IMR-90 (cell line): ENCODE data around the gene TTC29.

ENCODE experiments used
- CEBPB ChIP-seq: IDR thresholded peaks from 2 replicates; pipeline ENCODE4 v1.6.1; 2012; ENCODE audit warnings: low read depth, low read length, improper control_type of control experiment
- FOS ChIP-seq: fragments of 150-350 bp; IDR thresholded peaks from 2 replicates; pipeline ENCODE4 v1.6.1; 2016; ENCODE audit warnings: low read depth, low read length
- MAFK ChIP-seq: IDR thresholded peaks from 2 replicates; pipeline ENCODE4 v1.6.1; 2012; ENCODE audit warnings: low read depth, low read length, improper control_type of control experiment
- MAZ ChIP-seq: IDR thresholded peaks from 2 replicates; pipeline ENCODE4 v1.6.1; 2012; ENCODE audit warnings: low read depth, mild to moderate bottlenecking, low read length, improper control_type of control experiment, moderate library complexity, borderline replicate concordance
- MXI1 ChIP-seq: IDR thresholded peaks from 2 replicates; pipeline ENCODE4 v1.6.1; 2012; ENCODE audit warnings: low read depth, mild to moderate bottlenecking, low read length, moderate library complexity, borderline replicate concordance
- NFE2L2 ChIP-seq: fragments of 150-350 bp; IDR thresholded peaks from 2 replicates; pipeline ENCODE4 v1.6.1; 2016; ENCODE audit warnings: low read depth, mild to moderate bottlenecking, low read length
- POLR2A ChIP-seq: IDR thresholded peaks from 2 replicates; pipeline ENCODE4 v1.6.1; 2012; ENCODE audit warnings: mild to moderate bottlenecking, low read depth, low read length
- RAD21 ChIP-seq: IDR thresholded peaks from 2 replicates; pipeline ENCODE4 v1.6.1; 2012; ENCODE audit warnings: low read length, improper control_type of control experiment
- RCOR1 ChIP-seq: IDR thresholded peaks from 2 replicates; pipeline ENCODE4 v1.6.1; 2012; ENCODE audit warnings: mild to moderate bottlenecking, low read length, improper control_type of control experiment; ENCODE audit not compliant: insufficient replicate concordance
- RFX5 ChIP-seq: IDR thresholded peaks from 2 replicates; pipeline ENCODE4 v1.8.0; 2012; ENCODE audit warnings: low read depth, mild to moderate bottlenecking, low read length, moderate library complexity
- TF ChIP-seq, protein P1 (sequence below): conservative IDR thresholded peaks from 2 replicates; pipeline ENCODE4 v1.5.1; 2012; ENCODE audit warnings: mild to moderate bottlenecking, low read depth, low read length, improper control_type of control experiment
- TF ChIP-seq, protein P2 (sequence below): fragments of 150-350 bp; IDR thresholded peaks from 2 replicates; pipeline ENCODE4 v1.6.1; 2017; ENCODE audit warnings: mild to moderate bottlenecking, antibody characterized with exemption, low read length, low read depth
- TF ChIP-seq, protein P3 (sequence below): fragments of 150-350 bp; IDR thresholded peaks from 2 replicates; pipeline ENCODE4 v1.6.1; 2016; ENCODE audit warnings: low read depth, mild to moderate bottlenecking, low read length, moderate library complexity, borderline replicate concordance

DNA sequence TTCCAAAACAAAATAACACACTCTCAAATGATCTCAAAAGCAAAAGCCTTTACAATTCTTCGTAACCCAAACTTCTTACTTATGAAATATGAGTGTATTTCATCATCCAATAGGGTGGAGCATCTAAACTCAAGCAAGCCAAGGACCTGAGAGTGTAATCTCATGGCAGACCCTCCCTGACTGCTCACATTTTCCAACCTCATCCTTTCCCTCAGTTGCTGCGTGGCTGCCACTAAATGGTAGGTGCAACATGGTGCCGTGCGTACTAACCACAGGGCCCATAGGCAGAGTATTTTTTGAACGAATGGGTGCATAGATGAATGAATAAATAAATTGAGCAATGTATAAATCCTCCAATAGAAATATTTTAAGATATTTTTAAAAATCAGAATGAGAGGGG is 45.4 kb downstream of the TTC29 start:
- no peak for TF ChIP-seq MXI1
- TF ChIP-seq, protein P1, sequence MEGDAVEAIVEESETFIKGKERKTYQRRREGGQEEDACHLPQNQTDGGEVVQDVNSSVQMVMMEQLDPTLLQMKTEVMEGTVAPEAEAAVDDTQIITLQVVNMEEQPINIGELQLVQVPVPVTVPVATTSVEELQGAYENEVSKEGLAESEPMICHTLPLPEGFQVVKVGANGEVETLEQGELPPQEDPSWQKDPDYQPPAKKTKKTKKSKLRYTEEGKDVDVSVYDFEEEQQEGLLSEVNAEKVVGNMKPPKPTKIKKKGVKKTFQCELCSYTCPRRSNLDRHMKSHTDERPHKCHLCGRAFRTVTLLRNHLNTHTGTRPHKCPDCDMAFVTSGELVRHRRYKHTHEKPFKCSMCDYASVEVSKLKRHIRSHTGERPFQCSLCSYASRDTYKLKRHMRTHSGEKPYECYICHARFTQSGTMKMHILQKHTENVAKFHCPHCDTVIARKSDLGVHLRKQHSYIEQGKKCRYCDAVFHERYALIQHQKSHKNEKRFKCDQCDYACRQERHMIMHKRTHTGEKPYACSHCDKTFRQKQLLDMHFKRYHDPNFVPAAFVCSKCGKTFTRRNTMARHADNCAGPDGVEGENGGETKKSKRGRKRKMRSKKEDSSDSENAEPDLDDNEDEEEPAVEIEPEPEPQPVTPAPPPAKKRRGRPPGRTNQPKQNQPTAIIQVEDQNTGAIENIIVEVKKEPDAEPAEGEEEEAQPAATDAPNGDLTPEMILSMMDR = no peak
- no peak for TF ChIP-seq RAD21
- 0 out of 2 replicates have a peak, but pooled peaks have one; percentile 1 for TF ChIP-seq CEBPB
- no peak for TF ChIP-seq POLR2A
- no peak for TF ChIP-seq RFX5
- TF ChIP-seq MAZ = no peak
- TF ChIP-seq FOS = no peak
- no peak for TF ChIP-seq RCOR1
- TF ChIP-seq, protein P2, sequence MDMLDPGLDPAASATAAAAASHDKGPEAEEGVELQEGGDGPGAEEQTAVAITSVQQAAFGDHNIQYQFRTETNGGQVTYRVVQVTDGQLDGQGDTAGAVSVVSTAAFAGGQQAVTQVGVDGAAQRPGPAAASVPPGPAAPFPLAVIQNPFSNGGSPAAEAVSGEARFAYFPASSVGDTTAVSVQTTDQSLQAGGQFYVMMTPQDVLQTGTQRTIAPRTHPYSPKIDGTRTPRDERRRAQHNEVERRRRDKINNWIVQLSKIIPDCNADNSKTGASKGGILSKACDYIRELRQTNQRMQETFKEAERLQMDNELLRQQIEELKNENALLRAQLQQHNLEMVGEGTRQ = no peak
- TF ChIP-seq MAFK = no peak
- TF ChIP-seq, protein P3, sequence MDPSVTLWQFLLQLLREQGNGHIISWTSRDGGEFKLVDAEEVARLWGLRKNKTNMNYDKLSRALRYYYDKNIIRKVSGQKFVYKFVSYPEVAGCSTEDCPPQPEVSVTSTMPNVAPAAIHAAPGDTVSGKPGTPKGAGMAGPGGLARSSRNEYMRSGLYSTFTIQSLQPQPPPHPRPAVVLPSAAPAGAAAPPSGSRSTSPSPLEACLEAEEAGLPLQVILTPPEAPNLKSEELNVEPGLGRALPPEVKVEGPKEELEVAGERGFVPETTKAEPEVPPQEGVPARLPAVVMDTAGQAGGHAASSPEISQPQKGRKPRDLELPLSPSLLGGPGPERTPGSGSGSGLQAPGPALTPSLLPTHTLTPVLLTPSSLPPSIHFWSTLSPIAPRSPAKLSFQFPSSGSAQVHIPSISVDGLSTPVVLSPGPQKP = no peak
- no peak for TF ChIP-seq NFE2L2
